Measurements from ENCODE around the gene ADARB2.

- no peak for TF ChIP-seq CTCF (IDR thresholded peaks at IDR 0.05; ENCODE audit: poor library complexity)
- no peak for TF ChIP-seq EZH2 (IDR thresholded peaks at IDR 0.05; ENCODE audit: borderline replicate concordance)
These were observed 75.4 kb downstream of the ADARB2 start for GRCh38 chr10:1661859-1662437.

Measured in hepatocyte (in vitro differentiated cells).